Ishikawa (cell line): ENCODE results near the gene GHRHR.

Source experiments
- CEBPB ChIP-seq: IDR thresholded peaks from 2 replicates; pipeline ENCODE4 v1.6.1; 2012
- CREB1 ChIP-seq: IDR thresholded peaks from 2 replicates; pipeline ENCODE4 v1.6.1; 2012; ENCODE audit warnings: low read depth
- EGR1 ChIP-seq: IDR thresholded peaks from 2 replicates; pipeline ENCODE4 v1.6.1; 2012
- EP300 ChIP-seq: IDR thresholded peaks from 2 replicates; pipeline ENCODE4 v1.6.1; 2012; ENCODE audit warnings: borderline replicate concordance
- RAD21 ChIP-seq: IDR thresholded peaks from 2 replicates; pipeline ENCODE4 v1.6.1; 2012; ENCODE audit warnings: low read depth
- TAF1 ChIP-seq: IDR thresholded peaks from 2 replicates; pipeline ENCODE4 v1.6.1; 2012; ENCODE audit warnings: low read depth, mild to moderate bottlenecking
- TCF12 ChIP-seq: IDR thresholded peaks from 2 replicates; pipeline ENCODE4 v1.6.1; 2012; ENCODE audit warnings: low read depth
- TEAD4 ChIP-seq: IDR thresholded peaks from 2 replicates; pipeline ENCODE4 v1.6.1; 2012
- USF1 ChIP-seq: IDR thresholded peaks from 2 replicates; pipeline ENCODE4 v1.6.1; 2012
- TF ChIP-seq, protein P1 (sequence below): IDR thresholded peaks from 2 replicates; pipeline ENCODE4 v1.6.1; 2012

- no peak for TF ChIP-seq CREB1
- TF ChIP-seq, protein P1, sequence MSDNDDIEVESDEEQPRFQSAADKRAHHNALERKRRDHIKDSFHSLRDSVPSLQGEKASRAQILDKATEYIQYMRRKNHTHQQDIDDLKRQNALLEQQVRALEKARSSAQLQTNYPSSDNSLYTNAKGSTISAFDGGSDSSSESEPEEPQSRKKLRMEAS: no peak
- no peak for TF ChIP-seq EP300
- TF ChIP-seq USF1: no peak
- TF ChIP-seq TEAD4: no peak
- TF ChIP-seq RAD21: no peak
- TF ChIP-seq CEBPB: no peak
- no peak for TF ChIP-seq TAF1
- TF ChIP-seq EGR1: no peak
- TF ChIP-seq TCF12: no peak
These were observed 7.7 kb downstream of the GHRHR start for GRCh38 chr7:30971440-30971839.
